HEK293 (cell line): Measurements from ENCODE around the gene TJP3.

ENCODE experiments used
- EGR2 ChIP-seq: fragments of 450-650 bp; formaldehyde crosslinking; IDR thresholded peaks from 2 replicates; pipeline ENCODE4 v1.5.1; 2016; ENCODE audit warnings: low read depth, missing biosample characterization, missing genetic modification characterization
- HOXC10 ChIP-seq: sonication (generic); formaldehyde crosslinking; IDR thresholded peaks from 2 replicates; pipeline ENCODE4 v1.8.1; 2023; ENCODE audit warnings: mild to moderate bottlenecking, missing genetic modification reagents
- OSR2 ChIP-seq: fragments of 450-650 bp; formaldehyde crosslinking; IDR thresholded peaks from 2 replicates; pipeline ENCODE4 v1.5.1; 2016; ENCODE audit warnings: missing biosample characterization, missing genetic modification characterization
- ZNF10 ChIP-seq: fragments of 450-650 bp; formaldehyde crosslinking; IDR thresholded peaks from 2 replicates; pipeline ENCODE4 v1.5.1; 2017; ENCODE audit warnings: missing biosample characterization, missing genetic modification characterization
- ZNF114 ChIP-seq: fragments of 450-650 bp; formaldehyde crosslinking; IDR thresholded peaks from 2 replicates; pipeline ENCODE4 v1.5.0; 2017; ENCODE audit warnings: missing biosample characterization, missing genetic modification characterization
- ZNF248 ChIP-seq: fragments of 450-650 bp; formaldehyde crosslinking; IDR thresholded peaks from 2 replicates; pipeline ENCODE4 v1.5.1; 2017; ENCODE audit warnings: missing biosample characterization, missing genetic modification characterization
- ZNF423 ChIP-seq: fragments of 450-650 bp; formaldehyde crosslinking; IDR thresholded peaks from 2 replicates; pipeline ENCODE4 v1.5.1; 2016; ENCODE audit warnings: missing biosample characterization, missing genetic modification characterization
- ZNF670 ChIP-seq: fragments of 450-650 bp; formaldehyde crosslinking; IDR thresholded peaks from 2 replicates; pipeline ENCODE4 v1.5.1; 2016; ENCODE audit warnings: missing biosample characterization, missing genetic modification characterization, low read depth
- ZXDB ChIP-seq: fragments of 450-650 bp; formaldehyde crosslinking; IDR thresholded peaks from 2 replicates; pipeline ENCODE4 v1.5.1; 2016; ENCODE audit warnings: missing biosample characterization, missing genetic modification characterization
- TF ChIP-seq, protein P1 (sequence below): fragments of 450-650 bp; formaldehyde crosslinking; IDR thresholded peaks from 2 replicates; pipeline ENCODE4 v1.5.1; 2016; ENCODE audit warnings: missing biosample characterization, missing genetic modification characterization
- TF ChIP-seq, protein P2 (sequence below): fragments of 450-650 bp; formaldehyde crosslinking; IDR thresholded peaks from 2 replicates; pipeline ENCODE4 v1.5.1; 2016; ENCODE audit warnings: missing biosample characterization, missing genetic modification characterization

DNA sequence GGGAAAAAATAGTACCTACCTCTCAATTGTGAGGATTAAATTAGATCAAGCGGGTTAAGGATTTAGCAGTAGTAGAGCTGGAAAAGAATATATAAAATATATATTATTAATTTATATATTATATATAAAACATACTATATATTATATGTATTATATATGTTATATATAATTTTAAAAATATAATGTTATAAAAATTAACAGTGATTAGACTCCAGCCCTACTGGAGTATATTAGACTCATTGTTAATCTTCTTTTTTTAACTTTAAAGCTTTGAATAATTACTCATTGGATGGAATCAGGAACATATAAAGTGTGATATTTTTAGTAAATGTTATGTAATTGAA is 53.9 kb downstream of the TJP3 start:
- TF ChIP-seq OSR2 (tag by site-specific recombination) (no peak), ZNF423 (tag by site-specific recombination) (no peak), ZXDB (tag by site-specific recombination) (no peak), HOXC10 (CRISPR knock-in tag) (no peak), ZNF10 (tag by site-specific recombination) (no peak), EGR2 (tag by site-specific recombination) (no peak), ZNF114 (no peak), ZNF670 (tag by site-specific recombination) (no peak), ZNF248 (tag by site-specific recombination) (no peak)
- TF ChIP-seq, protein P1, sequence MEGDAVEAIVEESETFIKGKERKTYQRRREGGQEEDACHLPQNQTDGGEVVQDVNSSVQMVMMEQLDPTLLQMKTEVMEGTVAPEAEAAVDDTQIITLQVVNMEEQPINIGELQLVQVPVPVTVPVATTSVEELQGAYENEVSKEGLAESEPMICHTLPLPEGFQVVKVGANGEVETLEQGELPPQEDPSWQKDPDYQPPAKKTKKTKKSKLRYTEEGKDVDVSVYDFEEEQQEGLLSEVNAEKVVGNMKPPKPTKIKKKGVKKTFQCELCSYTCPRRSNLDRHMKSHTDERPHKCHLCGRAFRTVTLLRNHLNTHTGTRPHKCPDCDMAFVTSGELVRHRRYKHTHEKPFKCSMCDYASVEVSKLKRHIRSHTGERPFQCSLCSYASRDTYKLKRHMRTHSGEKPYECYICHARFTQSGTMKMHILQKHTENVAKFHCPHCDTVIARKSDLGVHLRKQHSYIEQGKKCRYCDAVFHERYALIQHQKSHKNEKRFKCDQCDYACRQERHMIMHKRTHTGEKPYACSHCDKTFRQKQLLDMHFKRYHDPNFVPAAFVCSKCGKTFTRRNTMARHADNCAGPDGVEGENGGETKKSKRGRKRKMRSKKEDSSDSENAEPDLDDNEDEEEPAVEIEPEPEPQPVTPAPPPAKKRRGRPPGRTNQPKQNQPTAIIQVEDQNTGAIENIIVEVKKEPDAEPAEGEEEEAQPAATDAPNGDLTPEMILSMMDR, result no peak
- TF ChIP-seq, protein P2, sequence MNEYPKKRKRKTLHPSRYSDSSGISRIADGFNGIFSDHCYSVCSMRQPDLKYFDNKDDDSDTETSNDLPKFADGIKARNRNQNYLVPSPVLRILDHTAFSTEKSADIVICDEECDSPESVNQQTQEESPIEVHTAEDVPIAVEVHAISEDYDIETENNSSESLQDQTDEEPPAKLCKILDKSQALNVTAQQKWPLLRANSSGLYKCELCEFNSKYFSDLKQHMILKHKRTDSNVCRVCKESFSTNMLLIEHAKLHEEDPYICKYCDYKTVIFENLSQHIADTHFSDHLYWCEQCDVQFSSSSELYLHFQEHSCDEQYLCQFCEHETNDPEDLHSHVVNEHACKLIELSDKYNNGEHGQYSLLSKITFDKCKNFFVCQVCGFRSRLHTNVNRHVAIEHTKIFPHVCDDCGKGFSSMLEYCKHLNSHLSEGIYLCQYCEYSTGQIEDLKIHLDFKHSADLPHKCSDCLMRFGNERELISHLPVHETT, result no peak
